CD14-positive monocyte (primary cell): ENCODE results near the gene HNMT. TPM values are rescaled to one million over a fixed set of nuclear protein-coding genes. Genes with fewer than 3 reads are reported as not detected.

Source experiments
- DNase-seq, 3 donors: peaks; one replicate each; pipeline ENCODE4 v3.0.0-alpha.2; 2011 to 2022
- H2AFZ ChIP-seq: 2 replicates; pipeline ENCODE4 v1.6.0; 2012; ENCODE audit warnings: mild to moderate bottlenecking, low read depth, low read length, inconsistent platforms; ENCODE audit not compliant: insufficient read depth, poor library complexity, severe bottlenecking
- H3K27ac ChIP-seq, 2 donors: 1 replicate in 1 of 2; 2 replicates in 1 of 2; pipeline ENCODE4 v1.5.1; 2012 to 2013; ENCODE audit warnings: low read length in 2 of 2, control low read depth in 1 of 2, inconsistent platforms in 1 of 2, low read depth in 1 of 2, mild to moderate bottlenecking in 1 of 2
- H3K27me3 ChIP-seq, 2 donors: one replicate each; pipeline versions ENCODE4 v1.6.0 to v1.6.1; 2011 to 2013; ENCODE audit warnings: low read length in 2 of 2; ENCODE audit not compliant: control insufficient read depth in 2 of 2, insufficient read depth in 2 of 2
- H3K36me3 ChIP-seq, 2 donors: replicated peaks in 1 of 2; 1 replicate in 1 of 2; 2 replicates in 1 of 2; pipeline versions ENCODE4 v1.5.1 to v1.6.1; 2012 to 2013; ENCODE audit warnings: low read length in 2 of 2, control low read depth in 1 of 2, inconsistent platforms in 1 of 2, mild to moderate bottlenecking in 1 of 2; ENCODE audit not compliant: insufficient read depth in 2 of 2, control insufficient read depth in 1 of 2
- H3K4me1 ChIP-seq, 2 donors: 1 replicate in 1 of 2; 2 replicates in 1 of 2; pipeline versions ENCODE4 v1.5.1 to v1.6.1; 2012 to 2013; ENCODE audit warnings: low read length in 2 of 2, control low read depth in 1 of 2, inconsistent platforms in 1 of 2, mild to moderate bottlenecking in 1 of 2, moderate library complexity in 1 of 2; ENCODE audit not compliant: insufficient read depth in 2 of 2, control insufficient read depth in 1 of 2
- H3K4me2 ChIP-seq: replicated peaks from 2 replicates; pipeline ENCODE3; 2012; ENCODE audit warnings: low read length, moderate library complexity, mild to moderate bottlenecking; ENCODE audit not compliant: poor library complexity, severe bottlenecking; ENCODE audit errors: extremely low read depth
- H3K4me3 ChIP-seq, 3 experiments: fragments of 200-600 bp in 1 of 3; sonication (generic) in 1 of 3; replicated peaks in 1 of 3; 1 replicate in 2 of 3; 2 replicates in 1 of 3; pipeline ENCODE4 v1.5.1; 2011 to 2013; ENCODE audit warnings: low read length in 3 of 3, mild to moderate bottlenecking in 3 of 3, control low read depth in 2 of 3, low read depth in 2 of 3, inconsistent platforms in 1 of 3, moderate library complexity in 1 of 3
- H3K79me2 ChIP-seq: 2 replicates; pipeline ENCODE4 v1.6.0; 2012; ENCODE audit warnings: mild to moderate bottlenecking, control low read depth, inconsistent platforms, low read length, moderate library complexity; ENCODE audit not compliant: insufficient read depth
- H3K9ac ChIP-seq: 2 replicates; pipeline ENCODE4 v1.6.0; 2017; ENCODE audit warnings: low read length, mild to moderate bottlenecking; ENCODE audit not compliant: insufficient read depth, poor library complexity, severe bottlenecking
- H3K9me3 ChIP-seq, 2 donors: replicated peaks in 1 of 2; 1 replicate in 1 of 2; 2 replicates in 1 of 2; pipeline versions ENCODE4 v1.5.1 to v1.6.1; 2012 to 2013; ENCODE audit warnings: low read length in 2 of 2, control low read depth in 1 of 2; ENCODE audit not compliant: control insufficient read depth in 1 of 2, insufficient read depth in 1 of 2
- H4K20me1 ChIP-seq: 2 replicates; pipeline ENCODE4 v1.6.0; 2012; ENCODE audit warnings: mild to moderate bottlenecking, low read length, control low read depth, moderate library complexity; ENCODE audit not compliant: insufficient read depth
- H3K27ac Mint-ChIP-seq, 7 donors: one replicate each; pipeline ENCODE4 v1.8.0; 2020; ENCODE audit warnings: mild to moderate bottlenecking in 7 of 7, mixed read lengths in 7 of 7, moderate library complexity in 6 of 7, inconsistent platforms in 2 of 7
- H3K27me3 Mint-ChIP-seq, 3 donors: one replicate each; pipeline ENCODE4 v1.8.0; 2021 to 2022; ENCODE audit warnings: low read depth in 3 of 3, mild to moderate bottlenecking in 3 of 3, mixed read lengths in 3 of 3, moderate library complexity in 3 of 3, inconsistent platforms in 1 of 3
- H3K36me3 Mint-ChIP-seq, 2 donors: one replicate each; pipeline ENCODE4 v1.8.0; 2020; ENCODE audit warnings: mixed read lengths in 2 of 2, inconsistent platforms in 1 of 2, mild to moderate bottlenecking in 1 of 2
- H3K4me1 Mint-ChIP-seq: one replicate; pipeline ENCODE4 v1.8.0; 2020; ENCODE audit warnings: mild to moderate bottlenecking, mixed read lengths
- H3K4me3 Mint-ChIP-seq, 2 donors: one replicate each; pipeline ENCODE4 v1.8.0; 2020; ENCODE audit warnings: mild to moderate bottlenecking in 2 of 2, mixed read lengths in 2 of 2, moderate library complexity in 1 of 2
- H3K9me3 Mint-ChIP-seq, 7 donors: one replicate each; pipeline ENCODE4 v1.8.0; 2020 to 2022; ENCODE audit warnings: mixed read lengths in 7 of 7, mild to moderate bottlenecking in 6 of 7, moderate library complexity in 6 of 7, inconsistent platforms in 2 of 7
- WGBS: methylation state at CpG from one replicate; pipeline ENCODE4 v1.1.5; 2013; ENCODE audit warnings: missing lambda C conversion rate; ENCODE audit not compliant: insufficient coverage; 5-methylcytosine and 5-hydroxymethylcytosine counted together
- intact Hi-C, 2 donors: fragments of 100-400 bp; cut with micrococcal nuclease; formaldehyde crosslinking; loops; one replicate each; pipeline versions ENCODE4 v1.15.0 to v1.15.1; 2023
- polyA plus RNA-seq, 3 donors: library from polyadenylated mRNA; depleted of rRNA in 1 of 3; unstranded in 2 of 3; stranded (reverse) in 1 of 3; fragments of 300-500 nt in 2 of 3; fragments of >200 nt in 1 of 3; fragmentation: Illumina TruSeq in 2 of 3; gene quantifications; 1 replicate in 2 of 3; 2 replicates in 1 of 3; pipeline ENCODE4 v1.2.3, GENCODE V29; 2012 to 2021
- TF ChIP-seq, protein P1 (sequence below): fragments of 200-600 bp; IDR thresholded peaks from one replicate; pipeline ENCODE4 v1.8.0; 2022; ENCODE audit warnings: antibody characterized with exemption, mild to moderate bottlenecking

Gene HNMT
- polyA plus RNA-seq, 3 donors = 83.0 to 118 (median 109) TPM

DNA sequence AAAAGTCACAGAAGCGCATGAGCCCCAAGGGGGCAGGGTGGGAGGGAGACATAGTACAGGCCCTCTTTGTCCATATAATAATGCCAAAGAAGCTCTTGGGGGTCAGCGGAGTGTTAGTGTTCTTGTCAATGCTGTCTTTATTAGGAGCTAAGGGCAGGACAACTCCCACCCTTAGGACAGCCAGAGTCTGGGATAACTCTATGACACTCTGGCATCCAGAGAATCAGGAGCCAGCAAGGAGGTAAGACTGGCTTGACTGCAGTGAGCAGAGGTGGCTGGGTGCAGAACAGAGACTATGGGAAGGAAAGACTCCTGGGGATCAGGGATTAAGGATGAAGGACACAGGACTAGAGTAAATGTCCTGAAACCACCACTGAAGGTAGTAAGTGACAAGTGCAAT lies 19.0 kb upstream of the HNMT start:
- intact Hi-C loops = loop anchor here (10.0 kb wide), 3 partner anchors 90 to 150 kb away; no protein-coding TSS in a partner anchor
- 100% methylated on average over 1 of the region's 2 CpGs for WGBS

DNA sequence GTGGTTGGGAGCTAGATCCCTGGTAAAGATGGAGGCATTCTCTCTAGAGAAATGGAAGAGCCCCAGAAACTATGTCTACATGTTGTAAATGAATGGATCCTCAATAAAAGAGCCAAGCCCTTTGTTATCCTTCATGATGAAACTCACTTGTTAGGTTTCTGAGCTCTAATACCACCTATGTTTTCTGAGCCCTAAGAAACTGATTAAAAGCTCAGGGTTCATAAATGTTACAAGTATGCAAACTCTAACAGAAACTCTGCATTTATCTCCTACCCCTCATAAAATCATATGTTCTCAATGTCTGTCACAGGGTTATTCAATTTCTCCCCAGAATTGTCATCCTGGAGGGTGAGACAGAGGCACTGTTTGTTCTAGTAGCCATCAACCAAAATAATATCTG lies 18.0 kb upstream of the HNMT start:
- H3K27ac Mint-ChIP-seq = no peak overlapping the region
- H3K4me3 Mint-ChIP-seq = no peak overlapping the region
- intact Hi-C loops = loop anchor here (10.0 kb wide), 3 partner anchors 89 to 149 kb away; no protein-coding TSS in a partner anchor

More for the DNA sequence above, 19.0 kb upstream of the HNMT start:
- Histone ChIP-seq H3K9ac (no peak overlapping the region), H3K4me1 (peaks cover 6 to 9% of the 10 kb centered on the region in 2 donors), H3K27me3 (no peaks in the 10 kb centered on the region), H3K9me3 (no peaks in the 10 kb centered on the region), H3K4me2 (no peak overlapping the region), H3K36me3 (no peaks in the 10 kb centered on the region), H2AFZ (no peak overlapping the region), H3K27ac (no peak overlapping the region), H3K4me3 (no peak overlapping the region), H3K79me2 (no peaks in the 10 kb centered on the region), H4K20me1 (no peaks in the 10 kb centered on the region)
- no peak overlapping the region for H3K4me3 Mint-ChIP-seq
- TF ChIP-seq, protein P1, sequence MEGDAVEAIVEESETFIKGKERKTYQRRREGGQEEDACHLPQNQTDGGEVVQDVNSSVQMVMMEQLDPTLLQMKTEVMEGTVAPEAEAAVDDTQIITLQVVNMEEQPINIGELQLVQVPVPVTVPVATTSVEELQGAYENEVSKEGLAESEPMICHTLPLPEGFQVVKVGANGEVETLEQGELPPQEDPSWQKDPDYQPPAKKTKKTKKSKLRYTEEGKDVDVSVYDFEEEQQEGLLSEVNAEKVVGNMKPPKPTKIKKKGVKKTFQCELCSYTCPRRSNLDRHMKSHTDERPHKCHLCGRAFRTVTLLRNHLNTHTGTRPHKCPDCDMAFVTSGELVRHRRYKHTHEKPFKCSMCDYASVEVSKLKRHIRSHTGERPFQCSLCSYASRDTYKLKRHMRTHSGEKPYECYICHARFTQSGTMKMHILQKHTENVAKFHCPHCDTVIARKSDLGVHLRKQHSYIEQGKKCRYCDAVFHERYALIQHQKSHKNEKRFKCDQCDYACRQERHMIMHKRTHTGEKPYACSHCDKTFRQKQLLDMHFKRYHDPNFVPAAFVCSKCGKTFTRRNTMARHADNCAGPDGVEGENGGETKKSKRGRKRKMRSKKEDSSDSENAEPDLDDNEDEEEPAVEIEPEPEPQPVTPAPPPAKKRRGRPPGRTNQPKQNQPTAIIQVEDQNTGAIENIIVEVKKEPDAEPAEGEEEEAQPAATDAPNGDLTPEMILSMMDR = no peak
- peaks cover 13% of the 10 kb centered on the region for H3K4me1 Mint-ChIP-seq
- peaks cover 0 to 3% (median 3%) of the 10 kb centered on the region in 3 donors for H3K27me3 Mint-ChIP-seq
- H3K27ac Mint-ChIP-seq = peak overlapping the region in 1 of 7 donors; percentile 14
- no peak for DNase-seq
- no peaks in the 10 kb centered on the region for H3K9me3 Mint-ChIP-seq
- no peaks in the 10 kb centered on the region for H3K36me3 Mint-ChIP-seq

More for the DNA sequence above, 18.0 kb upstream of the HNMT start:
- Mint-ChIP-seq H3K4me1 (peaks cover 15% of the 10 kb centered on the region), H3K9me3 (no peaks in the 10 kb centered on the region), H3K27me3 (peaks cover 0 to 3% (median 3%) of the 10 kb centered on the region in 3 donors), H3K36me3 (no peaks in the 10 kb centered on the region)
- H3K4me1 ChIP-seq = peaks cover 6 to 9% of the 10 kb centered on the region in 2 donors
- no peak overlapping the region for H3K4me2 ChIP-seq
- H4K20me1 ChIP-seq = no peaks in the 10 kb centered on the region
- no peaks in the 10 kb centered on the region for H3K27me3 ChIP-seq
- H3K27ac ChIP-seq = no peak overlapping the region
- no peaks in the 10 kb centered on the region for H3K79me2 ChIP-seq
- no peaks in the 10 kb centered on the region for H3K36me3 ChIP-seq
- no peak for DNase-seq
- no peak overlapping the region for H3K9ac ChIP-seq
- no peaks in the 10 kb centered on the region for H3K9me3 ChIP-seq
- TF ChIP-seq, protein P1 = no peak
- no peak overlapping the region for H2AFZ ChIP-seq
- no peak overlapping the region for H3K4me3 ChIP-seq
